Measurements from ENCODE around the gene PPP1R1A.
A peak's percentile ranks its signal among the peaks of the same experiment; 100 is the strongest.

Gene PPP1R1A

GRCh38 chr12:54628186-54628846 is 39.9 kb upstream of the PPP1R1A start:
- Histone ChIP-seq H3K4me3 (replicated peaks; ENCODE audit: low read depth, low read length) (no peak overlapping the region), H3K27me3 (replicated peaks; ENCODE audit: control insufficient read depth, insufficient read depth, low read length) (peaks cover 2% of the 10 kb centered on the region; the same call in 1 of the 2 replicates), H3K36me3 (ENCODE audit: control insufficient read depth, insufficient read depth, low read length) (no peaks in the 10 kb centered on the region)
- TF ChIP-seq, protein P1, sequence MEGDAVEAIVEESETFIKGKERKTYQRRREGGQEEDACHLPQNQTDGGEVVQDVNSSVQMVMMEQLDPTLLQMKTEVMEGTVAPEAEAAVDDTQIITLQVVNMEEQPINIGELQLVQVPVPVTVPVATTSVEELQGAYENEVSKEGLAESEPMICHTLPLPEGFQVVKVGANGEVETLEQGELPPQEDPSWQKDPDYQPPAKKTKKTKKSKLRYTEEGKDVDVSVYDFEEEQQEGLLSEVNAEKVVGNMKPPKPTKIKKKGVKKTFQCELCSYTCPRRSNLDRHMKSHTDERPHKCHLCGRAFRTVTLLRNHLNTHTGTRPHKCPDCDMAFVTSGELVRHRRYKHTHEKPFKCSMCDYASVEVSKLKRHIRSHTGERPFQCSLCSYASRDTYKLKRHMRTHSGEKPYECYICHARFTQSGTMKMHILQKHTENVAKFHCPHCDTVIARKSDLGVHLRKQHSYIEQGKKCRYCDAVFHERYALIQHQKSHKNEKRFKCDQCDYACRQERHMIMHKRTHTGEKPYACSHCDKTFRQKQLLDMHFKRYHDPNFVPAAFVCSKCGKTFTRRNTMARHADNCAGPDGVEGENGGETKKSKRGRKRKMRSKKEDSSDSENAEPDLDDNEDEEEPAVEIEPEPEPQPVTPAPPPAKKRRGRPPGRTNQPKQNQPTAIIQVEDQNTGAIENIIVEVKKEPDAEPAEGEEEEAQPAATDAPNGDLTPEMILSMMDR (IDR thresholded peaks at IDR 0.05; ENCODE audit: insufficient read depth, low read length, poor library complexity, severe bottlenecking), result no peak
- no peak for DNase-seq (ENCODE audit: extremely low read depth, insufficient read length)

DNA sequence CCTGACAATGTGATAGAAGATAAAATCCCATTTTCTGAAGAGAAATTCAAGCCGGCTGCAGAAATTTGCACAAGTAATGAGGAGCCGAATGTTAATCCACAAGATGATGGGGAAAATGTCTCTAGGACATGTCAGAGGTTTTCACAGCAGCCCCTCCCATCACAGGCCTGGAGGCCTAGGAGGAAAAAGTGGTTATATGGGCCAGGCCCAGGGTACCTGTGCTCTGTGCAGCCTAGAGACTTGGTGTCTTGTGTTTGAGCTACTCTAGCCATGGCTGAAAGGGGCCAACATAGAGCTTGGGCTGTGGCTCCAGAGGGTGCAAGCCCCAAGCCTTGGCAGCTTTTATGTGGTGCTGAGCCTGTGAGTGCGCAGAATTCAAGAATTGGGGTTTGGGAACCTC is 38.8 kb upstream of the PPP1R1A start:
- Histone ChIP-seq H3K27me3 (replicated peaks; ENCODE audit: control insufficient read depth, insufficient read depth, low read length) (no peaks in the 10 kb centered on the region; the same call in 1 of the 2 replicates), H3K36me3 (ENCODE audit: control insufficient read depth, insufficient read depth, low read length) (no peaks in the 10 kb centered on the region), H3K4me3 (replicated peaks; ENCODE audit: low read depth, low read length) (no peak overlapping the region)
- TF ChIP-seq, protein P1 (IDR thresholded peaks at IDR 0.05; ENCODE audit: insufficient read depth, low read length, poor library complexity, severe bottlenecking), result no peak
- no peak for DNase-seq (ENCODE audit: extremely low read depth, insufficient read length)

DNA sequence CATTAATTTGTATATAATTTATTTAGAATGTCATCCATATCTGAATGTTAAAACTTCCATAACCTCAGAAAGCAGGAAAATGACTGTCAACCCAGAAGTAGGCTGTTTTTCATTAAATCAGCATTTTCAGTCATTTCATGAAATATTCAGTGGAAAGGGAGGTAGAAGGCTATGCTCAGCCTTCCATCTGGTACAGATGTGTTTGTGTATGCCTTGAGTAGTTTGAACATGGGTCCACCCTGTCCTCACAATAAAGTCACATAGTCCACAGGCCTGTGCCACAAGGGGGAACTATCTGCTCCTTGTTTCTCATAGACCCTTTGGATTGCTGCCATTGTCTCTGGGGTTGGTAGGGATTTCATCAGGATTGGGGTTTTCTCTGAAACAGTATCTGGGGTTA is 37.1 kb upstream of the PPP1R1A start:
- DNase-seq (ENCODE audit: extremely low read depth, insufficient read length), result no peak
- Histone ChIP-seq H3K27me3 (replicated peaks; ENCODE audit: control insufficient read depth, insufficient read depth, low read length) (no peaks in the 10 kb centered on the region; the same call in 1 of the 2 replicates), H3K4me3 (replicated peaks; ENCODE audit: low read depth, low read length) (no peak overlapping the region), H3K36me3 (ENCODE audit: control insufficient read depth, insufficient read depth, low read length) (no peaks in the 10 kb centered on the region)
- TF ChIP-seq, protein P1 (IDR thresholded peaks at IDR 0.05; ENCODE audit: insufficient read depth, low read length, poor library complexity, severe bottlenecking), result no peak

GRCh38 chr12:54624315-54625279 is 36.1 kb upstream of the PPP1R1A start:
- DNase-seq (ENCODE audit: extremely low read depth, insufficient read length), result no peak
- TF ChIP-seq, protein P1 (IDR thresholded peaks at IDR 0.05; ENCODE audit: insufficient read depth, low read length, poor library complexity, severe bottlenecking), result no peak
- H3K36me3 ChIP-seq (ENCODE audit: control insufficient read depth, insufficient read depth, low read length), result no peaks in the 10 kb centered on the region
- no peak overlapping the region for H3K4me3 ChIP-seq (replicated peaks; ENCODE audit: low read depth, low read length)
- no peaks in the 10 kb centered on the region; the same call in 1 of the 2 replicates for H3K27me3 ChIP-seq (replicated peaks; ENCODE audit: control insufficient read depth, insufficient read depth, low read length)

DNA sequence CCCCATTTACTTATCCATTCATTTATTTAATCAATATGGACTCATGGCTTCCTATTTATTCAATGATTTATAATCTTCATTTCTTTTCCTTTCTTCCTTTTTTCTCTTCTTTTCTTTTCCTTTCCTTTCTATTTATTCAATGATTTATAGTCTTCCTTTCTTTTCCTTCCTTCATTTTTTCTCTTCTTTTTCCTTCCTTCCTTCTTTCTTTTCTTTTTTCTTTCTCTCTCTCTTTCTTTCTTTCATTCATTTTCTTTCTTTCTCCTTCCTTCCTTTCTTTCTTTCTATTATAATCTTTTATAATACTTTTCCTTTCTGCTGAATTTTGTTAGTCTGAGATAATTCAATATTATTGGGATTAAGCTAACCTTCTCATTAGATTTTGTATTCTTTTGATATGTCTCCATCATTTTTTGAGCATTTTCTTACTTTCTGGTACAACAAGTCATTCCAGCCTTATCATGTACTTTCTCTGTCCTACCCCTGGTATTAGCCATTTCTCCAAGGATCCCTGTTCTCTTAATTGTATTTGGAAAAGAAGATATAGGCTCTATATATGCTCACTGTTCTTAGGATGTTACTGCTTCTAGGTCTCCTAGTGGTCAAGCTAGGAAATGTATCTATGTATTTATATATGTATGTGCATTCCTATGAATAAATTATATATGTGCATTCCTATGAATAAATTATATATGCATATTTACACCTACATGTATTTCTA is 34.2 kb upstream of the PPP1R1A start:
- no peak overlapping the region for H3K4me3 ChIP-seq (replicated peaks; ENCODE audit: low read depth, low read length)
- no peak for DNase-seq (ENCODE audit: extremely low read depth, insufficient read length)
- H3K27me3 ChIP-seq (replicated peaks; ENCODE audit: control insufficient read depth, insufficient read depth, low read length), result no peaks in the 10 kb centered on the region; the same call in 1 of the 2 replicates
- no peaks in the 10 kb centered on the region for H3K36me3 ChIP-seq (ENCODE audit: control insufficient read depth, insufficient read depth, low read length)
- TF ChIP-seq, protein P1 (IDR thresholded peaks at IDR 0.05; ENCODE audit: insufficient read depth, low read length, poor library complexity, severe bottlenecking), result peak; percentile 29

Data from GM06990 (cell line).